Neural cell (in vitro differentiated cells): ENCODE data around the gene PRAC1. TPM values are rescaled to one million over a fixed set of nuclear protein-coding genes. Genes with fewer than 3 reads are reported as not detected.

ENCODE experiments used
- H2AFZ ChIP-seq: fragments of 200-600, 300-800 bp; sonication (generic), shearing (Covaris generic); 2 replicates; pipeline ENCODE4 v1.6.0; 2014; ENCODE audit warnings: low read depth, mild to moderate bottlenecking, antibody characterized with exemption, low read length, moderate library complexity
- H3F3A ChIP-seq: fragments of 200-600 bp; shearing (Covaris generic); 2 replicates; pipeline ENCODE4 v1.6.1; 2016; ENCODE audit warnings: mild to moderate bottlenecking, moderate library complexity, mixed read lengths, antibody characterized with exemption, low read length; ENCODE audit not compliant: insufficient read depth, poor library complexity, severe bottlenecking
- H3K27ac ChIP-seq: fragments of 200-600, 300-800 bp; sonication (generic), shearing (Covaris generic); 2 replicates; pipeline ENCODE4 v1.5.1; 2014; ENCODE audit warnings: mild to moderate bottlenecking, low read length, moderate library complexity
- H3K27me3 ChIP-seq: fragments of 300-800, 200-600 bp; sonication (generic), shearing (Covaris generic); 2 replicates; pipeline ENCODE4 v1.6.0; 2014; ENCODE audit warnings: mild to moderate bottlenecking, low read depth, low read length, moderate library complexity; ENCODE audit not compliant: insufficient read depth
- H3K36me3 ChIP-seq: fragments of 300-800, 200-600 bp; sonication (generic), shearing (Covaris generic); 2 replicates; pipeline ENCODE4 v1.5.1; 2014; ENCODE audit warnings: mild to moderate bottlenecking, antibody characterized with exemption, low read length, moderate library complexity; ENCODE audit not compliant: insufficient read depth
- H3K4me2 ChIP-seq: fragments of 300-800, 200-600 bp; sonication (generic), shearing (Covaris generic); 2 replicates; pipeline ENCODE4 v1.6.0; 2014; ENCODE audit warnings: mild to moderate bottlenecking, low read length
- H3K4me3 ChIP-seq: fragments of 300-800, 200-600 bp; sonication (generic), shearing (Covaris generic); 2 replicates; pipeline ENCODE4 v1.5.1; 2014; ENCODE audit warnings: mild to moderate bottlenecking, low read length, moderate library complexity
- H3K79me2 ChIP-seq: fragments of 200-600 bp; shearing (Covaris generic); replicated peaks from 2 replicates; pipeline ENCODE4 v1.6.0; 2014; ENCODE audit warnings: mild to moderate bottlenecking, low read length, moderate library complexity; ENCODE audit not compliant: insufficient read depth
- H3K9ac ChIP-seq: fragments of 300-800, 200-600 bp; sonication (generic), shearing (Covaris generic); 2 replicates; pipeline ENCODE4 v1.6.1; 2016; ENCODE audit warnings: mild to moderate bottlenecking, low read length, mixed read lengths
- H3K9me2 ChIP-seq: fragments of 200-600 bp; shearing (Covaris generic); 2 replicates; pipeline ENCODE4 v1.6.1; 2016; ENCODE audit warnings: mild to moderate bottlenecking, low read length, mixed read lengths; ENCODE audit not compliant: insufficient read depth
- H3K9me3 ChIP-seq: fragments of 200-600, 300-800 bp; sonication (generic), shearing (Covaris generic); 2 replicates; pipeline ENCODE4 v1.6.1; 2016; ENCODE audit warnings: mild to moderate bottlenecking, mixed run types, low read length, moderate library complexity, mixed read lengths
- H4K20me1 ChIP-seq: fragments of 200-600 bp; shearing (Covaris generic); 2 replicates; pipeline ENCODE4 v1.6.1; 2016; ENCODE audit warnings: mild to moderate bottlenecking, mixed run types; ENCODE audit not compliant: insufficient read depth
- EP300 ChIP-seq: fragments of 450-650 bp; conservative IDR thresholded peaks from 2 replicates; pipeline ENCODE4 v1.6.1; 2014; ENCODE audit warnings: antibody characterized with exemption, mild to moderate bottlenecking, moderate library complexity; ENCODE audit not compliant: poor library complexity, severe bottlenecking
- EZH2 ChIP-seq: fragments of 200-600, 300-800 bp; shearing (Covaris generic), sonication (generic); IDR thresholded peaks from 2 replicates; pipeline ENCODE4 v1.6.1; 2014; ENCODE audit warnings: antibody characterized with exemption, low read length, borderline replicate concordance, mild to moderate bottlenecking; ENCODE audit not compliant: insufficient read depth, poor library complexity, severe bottlenecking
- MXI1 ChIP-seq: fragments of 450-650 bp; conservative IDR thresholded peaks from 2 replicates; pipeline ENCODE4 v1.6.1; 2014; ENCODE audit warnings: antibody characterized with exemption, mild to moderate bottlenecking; ENCODE audit not compliant: poor library complexity, severe bottlenecking
- POLR2AphosphoS5 ChIP-seq: IDR thresholded peaks from 2 replicates; pipeline ENCODE4 v1.6.1; 2012
- RAD21 ChIP-seq: fragments of 450-650 bp; conservative IDR thresholded peaks from 2 replicates; pipeline ENCODE4 v1.6.1; 2014; ENCODE audit warnings: antibody characterized with exemption, mild to moderate bottlenecking, moderate library complexity
- REST ChIP-seq: IDR thresholded peaks from 2 replicates; pipeline ENCODE4 v1.6.1; 2012; ENCODE audit warnings: borderline replicate concordance
- SMC3 ChIP-seq: fragments of 450-650 bp; conservative IDR thresholded peaks from 2 replicates; pipeline ENCODE4 v1.6.1; 2014; ENCODE audit warnings: antibody characterized with exemption, mild to moderate bottlenecking, moderate library complexity; ENCODE audit not compliant: poor library complexity
- TAF1 ChIP-seq: IDR thresholded peaks from 2 replicates; pipeline ENCODE4 v1.6.1; 2012; ENCODE audit warnings: low read depth
- polyA plus RNA-seq: library from polyadenylated mRNA; depleted of rRNA; stranded (reverse); fragments of >200 nt; gene quantifications from 2 replicates; pipeline ENCODE4 v1.2.3, GENCODE V29; 2014
- TF ChIP-seq, protein P1 (sequence below): fragments of 450-650 bp; IDR thresholded peaks from 2 replicates; pipeline ENCODE4 v1.5.1; 2014; ENCODE audit warnings: antibody characterized with exemption, mild to moderate bottlenecking, moderate library complexity; ENCODE audit not compliant: poor library complexity, severe bottlenecking

PRAC1 gene
- polyA plus RNA-seq, 1 donor from 2014 or later, result not detected

DNA sequence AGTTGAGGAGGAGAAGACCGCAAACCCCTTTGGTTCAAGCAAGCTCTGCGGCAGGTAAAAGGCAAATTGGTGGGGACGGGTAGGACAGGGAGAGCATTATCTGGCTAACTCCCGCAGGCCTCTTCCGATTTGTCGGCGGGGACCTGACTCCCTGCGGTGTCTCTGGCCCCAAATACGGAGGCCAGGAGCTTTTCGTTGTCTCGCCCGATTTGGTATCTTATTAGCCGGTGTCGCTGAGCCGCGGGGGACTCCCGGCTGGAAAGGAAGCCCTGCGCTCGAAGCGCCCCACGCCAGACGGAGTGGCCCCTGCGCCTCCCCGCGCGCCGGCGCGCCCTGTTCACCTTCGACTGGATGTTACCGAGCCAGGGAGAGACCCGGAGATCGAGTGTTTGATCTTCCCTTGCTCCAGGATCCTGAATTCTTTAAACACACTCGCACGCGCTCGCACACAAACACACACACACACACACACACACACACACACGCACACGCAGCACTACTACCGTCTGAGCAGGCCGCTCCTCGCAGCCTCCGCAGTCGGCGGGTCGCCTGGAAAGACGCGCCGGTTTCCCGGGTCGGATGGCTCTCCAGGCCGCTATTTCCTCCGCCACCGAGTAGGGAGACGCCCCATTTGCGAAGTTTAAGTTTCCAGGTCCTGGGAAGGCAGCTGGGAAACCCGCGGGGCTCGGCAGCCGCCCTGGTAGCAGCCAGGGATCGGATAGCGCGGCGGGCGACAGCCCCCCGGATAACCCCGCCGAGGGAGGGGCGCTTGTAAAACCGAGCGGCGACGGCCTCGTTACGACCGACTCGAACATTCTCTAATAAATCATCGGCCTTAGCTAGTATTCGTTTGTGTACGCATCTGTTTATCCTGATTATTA, 3.3 kb downstream of the PRAC1 start:
- H2AFZ ChIP-seq, result no peak overlapping the region

DNA sequence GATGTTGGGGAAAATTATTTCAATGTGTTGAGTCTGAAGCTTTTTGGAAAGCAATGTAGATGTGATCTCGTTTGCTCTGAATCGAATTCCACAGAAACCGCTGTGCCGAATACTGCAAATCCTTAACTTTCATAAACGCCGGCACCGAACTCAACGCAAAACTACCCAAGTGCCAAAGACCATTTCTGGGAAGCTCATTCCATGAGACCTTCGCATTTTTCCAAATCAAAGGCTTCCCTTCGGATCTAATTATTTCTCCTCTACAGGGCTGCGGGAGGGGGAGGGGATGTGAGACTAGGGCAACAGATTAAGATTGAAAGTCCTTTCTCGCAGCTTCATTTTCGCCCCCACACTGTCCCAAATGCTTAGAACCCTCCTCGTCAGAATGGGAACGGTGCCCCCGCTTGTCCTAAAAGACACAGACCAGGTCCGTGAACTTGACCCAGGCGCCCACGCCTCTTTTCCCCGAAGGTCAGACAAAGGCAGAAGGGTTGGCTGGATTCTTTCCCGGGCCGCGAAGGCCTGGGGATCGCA, 4.0 kb downstream of the PRAC1 start:
- Histone ChIP-seq H3F3A (no peaks in the 10 kb centered on the region), H3K27ac (no peak overlapping the region), H3K4me3 (no peak overlapping the region), H4K20me1 (no peaks in the 10 kb centered on the region), H3K36me3 (no peaks in the 10 kb centered on the region), H3K9me3 (peaks cover 5% of the 10 kb centered on the region), H3K27me3 (peaks cover 100% of the 10 kb centered on the region), H2AFZ (no peak overlapping the region), H3K79me2 (no peaks in the 10 kb centered on the region), H3K4me2 (no peak overlapping the region), H3K9ac (no peak overlapping the region), H3K9me2 (no peaks in the 10 kb centered on the region)
- TF ChIP-seq, protein P1, sequence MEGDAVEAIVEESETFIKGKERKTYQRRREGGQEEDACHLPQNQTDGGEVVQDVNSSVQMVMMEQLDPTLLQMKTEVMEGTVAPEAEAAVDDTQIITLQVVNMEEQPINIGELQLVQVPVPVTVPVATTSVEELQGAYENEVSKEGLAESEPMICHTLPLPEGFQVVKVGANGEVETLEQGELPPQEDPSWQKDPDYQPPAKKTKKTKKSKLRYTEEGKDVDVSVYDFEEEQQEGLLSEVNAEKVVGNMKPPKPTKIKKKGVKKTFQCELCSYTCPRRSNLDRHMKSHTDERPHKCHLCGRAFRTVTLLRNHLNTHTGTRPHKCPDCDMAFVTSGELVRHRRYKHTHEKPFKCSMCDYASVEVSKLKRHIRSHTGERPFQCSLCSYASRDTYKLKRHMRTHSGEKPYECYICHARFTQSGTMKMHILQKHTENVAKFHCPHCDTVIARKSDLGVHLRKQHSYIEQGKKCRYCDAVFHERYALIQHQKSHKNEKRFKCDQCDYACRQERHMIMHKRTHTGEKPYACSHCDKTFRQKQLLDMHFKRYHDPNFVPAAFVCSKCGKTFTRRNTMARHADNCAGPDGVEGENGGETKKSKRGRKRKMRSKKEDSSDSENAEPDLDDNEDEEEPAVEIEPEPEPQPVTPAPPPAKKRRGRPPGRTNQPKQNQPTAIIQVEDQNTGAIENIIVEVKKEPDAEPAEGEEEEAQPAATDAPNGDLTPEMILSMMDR, result no peak
- TF ChIP-seq MXI1, result no peak
- TF ChIP-seq EP300, result no peak
- no peak for TF ChIP-seq RAD21
- TF ChIP-seq EZH2, result no peak

More for the DNA sequence above, 3.3 kb downstream of the PRAC1 start:
- H3F3A ChIP-seq, result no peaks in the 10 kb centered on the region
- peaks cover 100% of the 10 kb centered on the region for H3K27me3 ChIP-seq
- no peak overlapping the region for H3K4me3 ChIP-seq
- peaks cover 5% of the 10 kb centered on the region for H3K9me3 ChIP-seq
- no peak overlapping the region for H3K27ac ChIP-seq
- H4K20me1 ChIP-seq, result no peaks in the 10 kb centered on the region
- H3K4me2 ChIP-seq, result no peak overlapping the region
- H3K9me2 ChIP-seq, result no peaks in the 10 kb centered on the region
- no peak overlapping the region for H3K9ac ChIP-seq
- H3K79me2 ChIP-seq, result no peaks in the 10 kb centered on the region
- no peaks in the 10 kb centered on the region for H3K36me3 ChIP-seq
- no peak for TF ChIP-seq EZH2
- peak; percentile 6 for TF ChIP-seq POLR2AphosphoS5

DNA sequence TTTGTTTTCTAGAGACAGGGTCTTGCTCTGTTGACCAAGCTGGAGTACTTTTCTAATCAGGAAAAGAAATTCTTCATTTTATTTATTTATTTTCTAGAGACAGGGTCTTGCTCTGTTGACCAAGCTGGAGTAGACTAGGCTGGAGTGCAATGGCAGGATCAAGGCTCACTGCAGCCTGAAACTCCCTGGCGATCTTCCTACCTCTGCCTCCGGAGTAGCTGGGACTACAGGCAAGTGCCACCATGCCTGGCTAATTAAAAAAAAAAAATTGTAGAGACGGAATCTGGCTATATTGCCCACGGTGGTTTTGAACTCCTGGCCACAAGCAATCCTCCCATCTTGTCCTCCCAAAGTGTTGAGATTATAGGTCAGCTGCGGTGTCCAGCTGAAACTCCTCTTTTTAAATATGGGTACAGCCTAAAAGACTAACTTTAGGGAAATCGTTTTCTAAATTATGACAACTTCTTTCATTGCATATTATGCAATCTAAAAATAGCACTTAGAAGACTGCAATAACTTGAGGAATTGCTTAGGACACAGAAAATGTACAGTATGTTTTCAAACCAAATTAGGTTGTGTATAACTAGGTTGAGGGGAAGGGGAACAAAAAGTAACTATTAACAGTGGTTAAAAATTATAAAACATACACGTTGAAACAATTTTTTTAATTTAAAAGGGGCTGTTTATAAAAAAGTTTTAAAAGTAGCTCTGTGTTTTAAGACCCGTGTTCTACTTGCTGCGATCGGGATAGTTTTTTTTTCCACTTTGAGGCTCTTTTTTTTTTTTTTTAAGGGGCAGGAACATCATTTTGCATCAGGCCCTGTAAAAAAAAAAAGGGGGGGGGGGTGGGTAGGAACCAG, 4.7 kb downstream of the PRAC1 start:
- peaks cover 5% of the 10 kb centered on the region for H3K9me3 ChIP-seq
- no peak overlapping the region for H2AFZ ChIP-seq
- no peak overlapping the region for H3K4me2 ChIP-seq

More for the DNA sequence above, 4.7 kb downstream of the PRAC1 start:
- no peaks in the 10 kb centered on the region for H3F3A ChIP-seq
- TF ChIP-seq, protein P1, result no peak
- TF ChIP-seq EP300, result no peak
- TF ChIP-seq SMC3, result no peak
- TF ChIP-seq TAF1, result no peak
- no peak for TF ChIP-seq MXI1
- TF ChIP-seq RAD21, result no peak
- no peak for TF ChIP-seq EZH2
- no peak for TF ChIP-seq REST
- TF ChIP-seq POLR2AphosphoS5, result no peak
- no peak overlapping the region for H3K27ac ChIP-seq
- no peak overlapping the region for H3K4me3 ChIP-seq
- peaks cover 100% of the 10 kb centered on the region for H3K27me3 ChIP-seq
- no peaks in the 10 kb centered on the region for H3K36me3 ChIP-seq
- no peak overlapping the region for H3K9ac ChIP-seq
- no peaks in the 10 kb centered on the region for H3K9me2 ChIP-seq
- H4K20me1 ChIP-seq, result no peaks in the 10 kb centered on the region
- H3K79me2 ChIP-seq, result no peaks in the 10 kb centered on the region
